ELR (cell line): ENCODE results near the gene EDNRA.

Experiments
- DNase-seq: peaks from one replicate; pipeline ENCODE4 v3.0.0-alpha.2; 2015; ENCODE audit warnings: low read depth

The EDNRA gene

DNA sequence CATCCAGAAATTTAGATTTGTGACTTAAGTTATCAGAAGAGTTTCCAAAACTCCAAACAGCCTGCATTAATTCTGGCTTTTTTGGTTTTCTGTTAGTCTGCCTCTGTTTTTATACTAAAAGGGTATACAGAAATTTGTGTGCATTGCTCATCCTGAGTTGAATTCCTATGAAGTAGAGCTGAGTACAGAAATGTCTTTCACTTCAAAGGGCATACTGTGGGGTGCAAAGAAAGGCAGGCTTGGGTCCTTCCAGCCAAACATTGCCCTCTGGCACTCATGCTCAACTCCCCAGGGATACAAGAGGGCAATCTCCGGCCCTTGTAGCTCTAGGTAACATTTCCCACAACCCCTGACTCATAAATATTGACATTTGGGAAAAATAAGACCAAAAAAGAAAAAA lies 108.7 kb downstream of the EDNRA start:
- no peak for DNase-seq

DNA sequence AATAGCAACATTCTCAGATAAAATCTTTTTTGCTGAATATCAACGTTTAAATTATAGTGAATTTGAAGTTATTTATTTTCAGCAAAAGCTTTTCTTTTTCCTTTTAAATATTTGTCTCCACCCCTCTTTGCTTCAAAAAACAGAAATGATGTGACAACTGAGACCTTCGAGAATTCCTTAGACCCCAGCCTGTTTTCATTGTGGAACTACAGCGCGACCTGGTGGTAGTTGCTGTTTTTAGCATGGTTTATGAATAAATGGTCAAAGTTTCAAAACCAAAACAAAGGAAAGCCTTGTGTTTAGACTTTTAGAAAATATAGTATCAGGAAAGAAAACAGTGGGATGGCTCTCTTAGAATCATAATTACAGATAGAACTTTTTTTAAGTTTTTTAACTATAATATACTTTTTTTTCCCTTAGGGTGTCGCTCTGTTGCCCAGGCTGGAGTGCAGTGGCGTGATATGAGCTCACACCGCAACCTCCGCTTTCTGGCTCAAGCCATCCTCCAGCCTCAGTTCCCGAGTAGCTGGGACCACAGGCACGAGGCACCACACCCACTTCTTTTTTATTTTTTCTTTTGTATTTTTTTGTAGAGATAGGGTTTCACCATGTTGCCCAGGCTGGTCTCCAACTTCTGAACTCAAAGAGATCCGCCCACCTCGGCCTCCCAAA lies 109.5 kb downstream of the EDNRA start:
- DNase-seq, result peak; percentile 74

DNA sequence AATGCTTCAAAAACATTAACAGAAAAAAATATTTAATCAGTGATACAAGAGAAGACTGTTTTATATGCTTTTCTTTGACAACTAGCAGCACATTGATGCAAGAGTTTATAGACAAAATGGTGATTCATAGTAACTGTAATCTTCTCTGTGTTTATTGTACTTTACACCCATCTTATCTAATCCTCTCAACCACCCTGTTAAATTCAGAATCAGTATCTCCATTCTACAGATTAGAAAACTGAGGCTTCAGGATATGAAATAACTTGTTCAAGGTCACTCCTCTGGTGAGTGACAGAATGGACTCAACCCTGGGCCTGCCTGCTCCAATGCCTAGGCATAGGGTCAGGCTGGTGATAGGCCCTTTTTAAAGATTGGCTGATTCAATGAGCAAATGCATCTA lies 110.2 kb downstream of the EDNRA start:
- DNase-seq, result no peak

DNA sequence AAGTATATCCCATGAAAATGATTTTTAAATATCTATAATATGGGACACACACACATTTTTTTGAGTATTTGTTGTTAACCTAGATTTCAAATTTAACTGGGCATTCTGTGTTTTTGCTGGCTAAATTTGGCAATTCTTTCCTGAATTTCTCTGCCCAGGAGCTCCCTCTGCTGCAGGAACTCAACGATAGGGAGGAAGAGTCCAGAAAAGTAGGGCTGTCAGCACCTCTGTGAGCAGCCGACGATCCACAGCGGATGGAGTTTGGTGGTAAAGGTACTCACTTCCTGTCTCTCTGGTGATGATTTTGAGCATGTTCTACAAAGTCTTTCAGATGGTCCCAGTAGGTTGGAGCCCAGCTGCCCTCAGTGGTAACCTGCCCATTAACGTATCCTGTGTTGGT lies 113.2 kb downstream of the EDNRA start:
- no peak for DNase-seq
